ENCODE data around the gene GRB7.
"Not testable (repeated sequence)": the region's sequence is repeated elsewhere in the genome, so short reads cannot be mapped to it uniquely, and the experiment has no call there.

Gene GRB7

GRCh38 chr17:39737760-39738567 is at the start of gene GRB7:
Gene GRB7, plus strand, starts transcription at chr17:39737938. Its CDS starts 4,364 bp downstream, at chr17:39742302.
- peak; percentile 93 to 95 for DNase-seq

GRCh38 chr17:39688475-39688835 is 49.3 kb upstream of the GRB7 start:
- no peak for DNase-seq

GRCh38 chr17:39688945-39689344 is 48.8 kb upstream of the GRB7 start:
- no peak for DNase-seq

- no peak for DNase-seq
These were observed 43.1 kb upstream of the GRB7 start for GRCh38 chr17:39694593-39694992.

- no peak for DNase-seq
These were observed 42.7 kb upstream of the GRB7 start for GRCh38 chr17:39695089-39695474.

GRCh38 chr17:39696731-39697130 is 41.0 kb upstream of the GRB7 start:
- no peak for DNase-seq

GRCh38 chr17:39697961-39698360 is 39.8 kb upstream of the GRB7 start:
- no peak for DNase-seq

GRCh38 chr17:39699157-39699817 is 38.5 kb upstream of the GRB7 start:
- DNase-seq = not testable (repeated sequence)

GRCh38 chr17:39699818-39700147 is 38.0 kb upstream of the GRB7 start, which contains the start of gene ERBB2:
Gene ERBB2, plus strand, starts transcription at chr17:39700064. Its CDS starts 175 bp downstream, at chr17:39700239.
- DNase-seq = no peak

- DNase-seq = no peak
These were observed 37.4 kb upstream of the GRB7 start for GRCh38 chr17:39700148-39700987.

GRCh38 chr17:39701012-39701783 is 36.5 kb upstream of the GRB7 start:
- DNase-seq = no peak

GRCh38 chr17:39701784-39702422 is 35.8 kb upstream of the GRB7 start:
- DNase-seq = no peak

- no peak for DNase-seq
These were observed 34.5 kb upstream of the GRB7 start for GRCh38 chr17:39702901-39703893.

GRCh38 chr17:39703913-39704312 is 33.8 kb upstream of the GRB7 start:
- DNase-seq = no peak

GRCh38 chr17:39704821-39705551 is 32.8 kb upstream of the GRB7 start:
- no peak for DNase-seq

- no peak for DNase-seq
These were observed 31.9 kb upstream of the GRB7 start for GRCh38 chr17:39705786-39706348.

- DNase-seq = no peak
These were observed 31.4 kb upstream of the GRB7 start for GRCh38 chr17:39706383-39706782.

GRCh38 chr17:39706921-39707337 is 30.8 kb upstream of the GRB7 start:
- no peak for DNase-seq

GRCh38 chr17:39709319-39709997 is 28.3 kb upstream of the GRB7 start:
- no peak for DNase-seq

Measured in NCI-H2081 (cell line).